HEK293 (cell line): ENCODE results near the gene NLK.
A peak's percentile ranks its signal among the peaks of the same experiment; 100 is the strongest.

ENCODE experiments used
- CTCF ChIA-PET: fragments of 350-600 bp; formaldehyde crosslinking; extraction: SDS; loops from one replicate; lab custom pipeline; 2021; ENCODE audit warnings: antibody characterized with exemption; lab: Yijun Ruan, JAX
- POLR2A ChIA-PET: fragments of 300-600 bp; formaldehyde crosslinking; extraction: SDS; loops from one replicate; lab custom pipeline; 2020; ENCODE audit warnings: antibody characterized with exemption, inconsistent platforms; lab: Yijun Ruan, JAX
- H3K27ac ChIP-seq: fragments of 200-500 bp; sonication (Bioruptor generic); 2 replicates; pipeline ENCODE4 v1.5.1; 2014; ENCODE audit warnings: low read depth, low read length, control low read depth, inconsistent platforms; ENCODE audit errors: extremely low read depth
- H3K36me3 ChIP-seq, 2 experiments: fragments of 200-500 bp in 1 of 2; sonication (Bioruptor generic) in 1 of 2; 1 replicate in 1 of 2; 2 replicates in 1 of 2; pipeline ENCODE4 v1.5.1; 2014 to 2017; ENCODE audit warnings: inconsistent platforms in 2 of 2, low read length in 2 of 2; ENCODE audit not compliant: control insufficient read depth in 2 of 2, insufficient read depth in 1 of 2
- H3K4me1 ChIP-seq: fragments of 200-500 bp; sonication (Bioruptor generic); 2 replicates; pipeline ENCODE4 v1.5.1; 2014; ENCODE audit warnings: mild to moderate bottlenecking, low read length, inconsistent platforms; ENCODE audit not compliant: control insufficient read depth, insufficient read depth
- H3K4me3 ChIP-seq: 2 replicates; pipeline ENCODE4 v1.5.1; 2011; ENCODE audit warnings: low read depth, mild to moderate bottlenecking, control low read depth, low read length, moderate library complexity
- H3K9me3 ChIP-seq: fragments of 200-500 bp; sonication (Bioruptor generic); 2 replicates; pipeline ENCODE4 v1.5.1; 2014; ENCODE audit warnings: low read depth, low read length, inconsistent platforms; ENCODE audit not compliant: control insufficient read depth, insufficient read depth
- GLIS1 ChIP-seq: fragments of 450-650 bp; formaldehyde crosslinking; IDR thresholded peaks from 2 replicates; pipeline ENCODE4 v1.5.1; 2016; ENCODE audit warnings: missing biosample characterization, missing genetic modification characterization
- HOXD13 ChIP-seq: sonication (generic); formaldehyde crosslinking; IDR thresholded peaks from 2 replicates; pipeline ENCODE4 v1.8.0; 2022; ENCODE audit warnings: missing genetic modification reagents, borderline replicate concordance
- KLF7 ChIP-seq: fragments of 450-650 bp; formaldehyde crosslinking; IDR thresholded peaks from 2 replicates; pipeline ENCODE4 v1.5.1; 2016; ENCODE audit warnings: missing biosample characterization, missing genetic modification characterization, borderline replicate concordance
- MZF1 ChIP-seq: fragments of 450-650 bp; formaldehyde crosslinking; IDR thresholded peaks from 2 replicates; pipeline ENCODE4 v1.5.1; 2017; ENCODE audit warnings: missing biosample characterization, missing genetic modification characterization, borderline replicate concordance
- PRDM1 ChIP-seq: fragments of 450-650 bp; formaldehyde crosslinking; IDR thresholded peaks from 2 replicates; pipeline ENCODE4; 2016; ENCODE audit warnings: missing biosample characterization, missing genetic modification characterization
- SCRT1 ChIP-seq: fragments of 450-650 bp; formaldehyde crosslinking; IDR thresholded peaks from 2 replicates; pipeline ENCODE4 v1.5.1; 2016; ENCODE audit warnings: missing biosample characterization, missing genetic modification characterization, borderline replicate concordance
- SETDB1 ChIP-seq: IDR thresholded peaks from one replicate; pipeline ENCODE4 v1.6.1; 2017; ENCODE audit warnings: mild to moderate bottlenecking, low read length, moderate library complexity, mixed read lengths; ENCODE audit not compliant: insufficient read length
- SP2 ChIP-seq: fragments of 450-650 bp; formaldehyde crosslinking; IDR thresholded peaks from 2 replicates; pipeline ENCODE4 v1.5.1; 2016; ENCODE audit warnings: missing biosample characterization, missing genetic modification characterization
- ZFP37 ChIP-seq: fragments of 450-650 bp; formaldehyde crosslinking; IDR thresholded peaks from 2 replicates; pipeline ENCODE4 v1.5.1; 2016; ENCODE audit warnings: missing biosample characterization, missing genetic modification characterization
- ZIC2 ChIP-seq: fragments of 450-650 bp; formaldehyde crosslinking; IDR thresholded peaks from 2 replicates; pipeline ENCODE4 v1.5.1; 2016; ENCODE audit warnings: missing biosample characterization, missing genetic modification characterization
- ZNF132 ChIP-seq: fragments of 450-650 bp; formaldehyde crosslinking; IDR thresholded peaks from 2 replicates; pipeline ENCODE4 v1.5.1; 2017; ENCODE audit warnings: missing biosample characterization, missing genetic modification characterization, borderline replicate concordance
- ZNF23 ChIP-seq: fragments of 450-650 bp; formaldehyde crosslinking; IDR thresholded peaks from 2 replicates; pipeline ENCODE4 v1.5.1; 2016; ENCODE audit warnings: missing biosample characterization, missing genetic modification characterization, borderline replicate concordance
- ZNF404 ChIP-seq: fragments of 450-650 bp; formaldehyde crosslinking; IDR thresholded peaks from 2 replicates; pipeline ENCODE4 v1.5.1; 2017; ENCODE audit warnings: missing biosample characterization, missing genetic modification characterization
- ZNF433 ChIP-seq: fragments of 450-650 bp; formaldehyde crosslinking; IDR thresholded peaks from 2 replicates; pipeline ENCODE4 v1.5.1; 2016; ENCODE audit warnings: missing biosample characterization, missing genetic modification characterization, low read depth
- ZNF544 ChIP-seq: fragments of 450-650 bp; formaldehyde crosslinking; IDR thresholded peaks from 2 replicates; pipeline ENCODE4 v1.5.0; 2017; ENCODE audit warnings: missing biosample characterization, missing genetic modification characterization
- ZNF549 ChIP-seq: fragments of 450-650 bp; IDR thresholded peaks from 2 replicates; pipeline ENCODE4 v1.5.1; 2018; ENCODE audit warnings: missing biosample characterization, missing genetic modification characterization, mild to moderate bottlenecking, inconsistent platforms, moderate library complexity
- ZNF555 ChIP-seq: fragments of 450-650 bp; formaldehyde crosslinking; conservative IDR thresholded peaks from 2 replicates; pipeline ENCODE4 v1.5.1; 2017; ENCODE audit warnings: missing biosample characterization, mild to moderate bottlenecking, missing genetic modification characterization, inconsistent platforms
- ZNF585B ChIP-seq: fragments of 450-650 bp; formaldehyde crosslinking; IDR thresholded peaks from 2 replicates; pipeline ENCODE4 v1.5.1; 2016; ENCODE audit warnings: missing biosample characterization, missing genetic modification characterization
- ZNF623 ChIP-seq: fragments of 450-650 bp; formaldehyde crosslinking; IDR thresholded peaks from 2 replicates; pipeline ENCODE4 v1.5.1; 2016; ENCODE audit warnings: missing biosample characterization, missing genetic modification characterization
- ZNF677 ChIP-seq: fragments of 450-650 bp; IDR thresholded peaks from 2 replicates; pipeline ENCODE4 v1.5.0; 2018; ENCODE audit warnings: missing biosample characterization, mild to moderate bottlenecking, missing genetic modification characterization, moderate library complexity
- ZNF701 ChIP-seq: fragments of 450-650 bp; formaldehyde crosslinking; IDR thresholded peaks from 2 replicates; pipeline ENCODE4 v1.5.1; 2016; ENCODE audit warnings: missing biosample characterization, missing genetic modification characterization
- TF ChIP-seq, protein P1 (sequence below): fragments of 450-650 bp; formaldehyde crosslinking; IDR thresholded peaks from 2 replicates; pipeline ENCODE4 v1.5.1; 2017; ENCODE audit warnings: missing biosample characterization, missing genetic modification characterization
- TF ChIP-seq, protein P2 (sequence below): fragments of 450-650 bp; formaldehyde crosslinking; optimal IDR thresholded peaks from 2 replicates; pipeline ENCODE3; 2016; ENCODE audit warnings: missing biosample characterization, mild to moderate bottlenecking, missing genetic modification characterization
- TF ChIP-seq, protein P3 (sequence below): fragments of 450-650 bp; formaldehyde crosslinking; IDR thresholded peaks from 2 replicates; pipeline ENCODE4 v1.5.1; 2016; ENCODE audit warnings: missing biosample characterization, missing genetic modification characterization
- TF ChIP-seq, protein P4 (sequence below): fragments of 450-650 bp; formaldehyde crosslinking; IDR thresholded peaks from 2 replicates; pipeline ENCODE4 v1.5.1; 2017; ENCODE audit warnings: missing biosample characterization, missing genetic modification characterization
- TF ChIP-seq, protein P5 (sequence below): fragments of 450-650 bp; formaldehyde crosslinking; IDR thresholded peaks from 2 replicates; pipeline ENCODE4 v1.5.1; 2016; ENCODE audit warnings: missing biosample characterization, missing genetic modification characterization, borderline replicate concordance

The NLK gene

DNA sequence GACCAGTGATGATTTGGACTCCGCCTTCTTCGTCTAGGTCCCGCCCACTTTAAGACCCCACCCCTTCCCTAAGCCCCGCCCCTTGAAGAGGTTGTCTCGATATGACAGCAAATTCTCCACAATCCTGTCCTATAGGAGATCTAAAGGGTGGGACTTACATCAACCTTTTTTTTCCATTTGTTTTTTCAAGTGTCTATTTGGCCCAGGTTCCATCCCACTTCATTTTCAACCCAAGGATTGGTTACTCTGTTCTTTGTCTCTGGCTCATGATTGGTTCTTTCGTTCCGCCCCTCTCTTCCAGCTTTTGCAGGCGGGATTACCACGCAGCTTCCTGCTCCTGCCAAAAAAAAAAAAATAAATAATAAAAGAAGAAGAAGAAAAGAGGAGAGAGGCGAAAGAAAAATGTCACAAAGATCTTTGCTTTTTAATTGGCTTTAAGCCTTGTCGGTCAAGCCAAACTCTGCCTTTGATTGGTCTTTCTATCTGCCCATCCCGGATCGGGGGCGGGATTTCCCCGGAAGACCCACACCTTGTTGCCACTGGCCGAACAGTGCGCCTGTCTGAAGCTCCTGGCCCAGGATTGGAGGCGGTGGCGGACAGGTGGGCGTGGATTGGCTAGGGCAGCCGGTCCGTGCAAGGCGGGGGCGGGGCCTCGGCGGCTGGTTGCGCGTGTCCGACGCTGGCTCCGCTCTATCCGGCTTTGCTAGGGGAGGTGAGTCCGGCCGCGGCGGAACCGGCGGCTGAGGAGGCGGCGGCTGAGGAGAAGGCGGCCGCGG, 1.2 kb upstream of the NLK start:
- Histone ChIP-seq H3K4me1 (peaks cover 9% of the 10 kb centered on the region; the same call in 1 of the 2 replicates), H3K36me3 (peaks cover 0 to 10% of the 10 kb centered on the region in 2 experiments; a peak in 1 of 3 replicates), H3K27ac (no peak overlapping the region), H3K9me3 (no peaks in the 10 kb centered on the region), H3K4me3 (peak overlapping the region; percentile 81)
- CTCF ChIA-PET = interaction anchor here (0.6 to 1.0 kb wide), 6 partner anchors 11 to 508 kb away, joined by 3 to 5 read pairs (median 3); no protein-coding TSS in a partner anchor
- POLR2A ChIA-PET = interaction anchor here (0.6 to 1.2 kb wide), 30 partner anchors 10 to 808 kb away, joined by 3 to 13 read pairs (median 4); partner anchors contain the start of genes IFT20, LYRM9, POLDIP2 and TMEM97
- TF ChIP-seq GLIS1 (tag by site-specific recombination) = no peak
- TF ChIP-seq SETDB1 = no peak
- no peak for TF ChIP-seq HOXD13 (CRISPR knock-in tag)
- no peak for TF ChIP-seq ZNF404
- TF ChIP-seq SP2 (tag by site-specific recombination) = peak; percentile 99
- TF ChIP-seq, protein P1, sequence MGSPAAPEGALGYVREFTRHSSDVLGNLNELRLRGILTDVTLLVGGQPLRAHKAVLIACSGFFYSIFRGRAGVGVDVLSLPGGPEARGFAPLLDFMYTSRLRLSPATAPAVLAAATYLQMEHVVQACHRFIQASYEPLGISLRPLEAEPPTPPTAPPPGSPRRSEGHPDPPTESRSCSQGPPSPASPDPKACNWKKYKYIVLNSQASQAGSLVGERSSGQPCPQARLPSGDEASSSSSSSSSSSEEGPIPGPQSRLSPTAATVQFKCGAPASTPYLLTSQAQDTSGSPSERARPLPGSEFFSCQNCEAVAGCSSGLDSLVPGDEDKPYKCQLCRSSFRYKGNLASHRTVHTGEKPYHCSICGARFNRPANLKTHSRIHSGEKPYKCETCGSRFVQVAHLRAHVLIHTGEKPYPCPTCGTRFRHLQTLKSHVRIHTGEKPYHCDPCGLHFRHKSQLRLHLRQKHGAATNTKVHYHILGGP (tag by site-specific recombination) = no peak
- no peak for TF ChIP-seq ZFP37 (tag by site-specific recombination)
- no peak for TF ChIP-seq ZNF623 (tag by site-specific recombination)
- no peak for TF ChIP-seq MZF1 (tag by site-specific recombination)
- TF ChIP-seq ZIC2 = no peak
- TF ChIP-seq, protein P2, sequence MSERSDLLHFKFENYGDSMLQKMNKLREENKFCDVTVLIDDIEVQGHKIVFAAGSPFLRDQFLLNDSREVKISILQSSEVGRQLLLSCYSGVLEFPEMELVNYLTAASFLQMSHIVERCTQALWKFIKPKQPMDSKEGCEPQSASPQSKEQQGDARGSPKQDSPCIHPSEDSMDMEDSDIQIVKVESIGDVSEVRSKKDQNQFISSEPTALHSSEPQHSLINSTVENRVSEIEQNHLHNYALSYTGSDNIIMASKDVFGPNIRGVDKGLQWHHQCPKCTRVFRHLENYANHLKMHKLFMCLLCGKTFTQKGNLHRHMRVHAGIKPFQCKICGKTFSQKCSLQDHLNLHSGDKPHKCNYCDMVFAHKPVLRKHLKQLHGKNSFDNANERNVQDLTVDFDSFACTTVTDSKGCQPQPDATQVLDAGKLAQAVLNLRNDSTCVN (tag by site-specific recombination) = peak; percentile 93
- no peak for TF ChIP-seq ZNF544 (tag by site-specific recombination)
- no peak for TF ChIP-seq ZNF677 (tag by site-specific recombination)
- no peak for TF ChIP-seq ZNF23 (tag by site-specific recombination)
- no peak for TF ChIP-seq PRDM1
- no peak for TF ChIP-seq ZNF701 (tag by site-specific recombination)
- no peak for TF ChIP-seq ZNF555
- TF ChIP-seq, protein P3, sequence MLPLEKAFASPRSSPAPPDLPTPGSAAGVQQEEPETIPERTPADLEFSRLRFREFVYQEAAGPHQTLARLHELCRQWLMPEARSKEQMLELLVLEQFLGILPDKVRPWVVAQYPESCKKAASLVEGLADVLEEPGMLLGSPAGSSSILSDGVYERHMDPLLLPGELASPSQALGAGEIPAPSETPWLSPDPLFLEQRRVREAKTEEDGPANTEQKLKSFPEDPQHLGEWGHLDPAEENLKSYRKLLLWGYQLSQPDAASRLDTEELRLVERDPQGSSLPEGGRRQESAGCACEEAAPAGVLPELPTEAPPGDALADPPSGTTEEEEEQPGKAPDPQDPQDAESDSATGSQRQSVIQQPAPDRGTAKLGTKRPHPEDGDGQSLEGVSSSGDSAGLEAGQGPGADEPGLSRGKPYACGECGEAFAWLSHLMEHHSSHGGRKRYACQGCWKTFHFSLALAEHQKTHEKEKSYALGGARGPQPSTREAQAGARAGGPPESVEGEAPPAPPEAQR (tag by site-specific recombination) = no peak
- TF ChIP-seq, protein P4, sequence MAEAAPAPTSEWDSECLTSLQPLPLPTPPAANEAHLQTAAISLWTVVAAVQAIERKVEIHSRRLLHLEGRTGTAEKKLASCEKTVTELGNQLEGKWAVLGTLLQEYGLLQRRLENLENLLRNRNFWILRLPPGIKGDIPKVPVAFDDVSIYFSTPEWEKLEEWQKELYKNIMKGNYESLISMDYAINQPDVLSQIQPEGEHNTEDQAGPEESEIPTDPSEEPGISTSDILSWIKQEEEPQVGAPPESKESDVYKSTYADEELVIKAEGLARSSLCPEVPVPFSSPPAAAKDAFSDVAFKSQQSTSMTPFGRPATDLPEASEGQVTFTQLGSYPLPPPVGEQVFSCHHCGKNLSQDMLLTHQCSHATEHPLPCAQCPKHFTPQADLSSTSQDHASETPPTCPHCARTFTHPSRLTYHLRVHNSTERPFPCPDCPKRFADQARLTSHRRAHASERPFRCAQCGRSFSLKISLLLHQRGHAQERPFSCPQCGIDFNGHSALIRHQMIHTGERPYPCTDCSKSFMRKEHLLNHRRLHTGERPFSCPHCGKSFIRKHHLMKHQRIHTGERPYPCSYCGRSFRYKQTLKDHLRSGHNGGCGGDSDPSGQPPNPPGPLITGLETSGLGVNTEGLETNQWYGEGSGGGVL (tag by site-specific recombination) = no peak
- no peak for TF ChIP-seq ZNF132
- no peak for TF ChIP-seq ZNF549 (tag by site-specific recombination)
- no peak for TF ChIP-seq KLF7 (tag by site-specific recombination)
- TF ChIP-seq, protein P5, sequence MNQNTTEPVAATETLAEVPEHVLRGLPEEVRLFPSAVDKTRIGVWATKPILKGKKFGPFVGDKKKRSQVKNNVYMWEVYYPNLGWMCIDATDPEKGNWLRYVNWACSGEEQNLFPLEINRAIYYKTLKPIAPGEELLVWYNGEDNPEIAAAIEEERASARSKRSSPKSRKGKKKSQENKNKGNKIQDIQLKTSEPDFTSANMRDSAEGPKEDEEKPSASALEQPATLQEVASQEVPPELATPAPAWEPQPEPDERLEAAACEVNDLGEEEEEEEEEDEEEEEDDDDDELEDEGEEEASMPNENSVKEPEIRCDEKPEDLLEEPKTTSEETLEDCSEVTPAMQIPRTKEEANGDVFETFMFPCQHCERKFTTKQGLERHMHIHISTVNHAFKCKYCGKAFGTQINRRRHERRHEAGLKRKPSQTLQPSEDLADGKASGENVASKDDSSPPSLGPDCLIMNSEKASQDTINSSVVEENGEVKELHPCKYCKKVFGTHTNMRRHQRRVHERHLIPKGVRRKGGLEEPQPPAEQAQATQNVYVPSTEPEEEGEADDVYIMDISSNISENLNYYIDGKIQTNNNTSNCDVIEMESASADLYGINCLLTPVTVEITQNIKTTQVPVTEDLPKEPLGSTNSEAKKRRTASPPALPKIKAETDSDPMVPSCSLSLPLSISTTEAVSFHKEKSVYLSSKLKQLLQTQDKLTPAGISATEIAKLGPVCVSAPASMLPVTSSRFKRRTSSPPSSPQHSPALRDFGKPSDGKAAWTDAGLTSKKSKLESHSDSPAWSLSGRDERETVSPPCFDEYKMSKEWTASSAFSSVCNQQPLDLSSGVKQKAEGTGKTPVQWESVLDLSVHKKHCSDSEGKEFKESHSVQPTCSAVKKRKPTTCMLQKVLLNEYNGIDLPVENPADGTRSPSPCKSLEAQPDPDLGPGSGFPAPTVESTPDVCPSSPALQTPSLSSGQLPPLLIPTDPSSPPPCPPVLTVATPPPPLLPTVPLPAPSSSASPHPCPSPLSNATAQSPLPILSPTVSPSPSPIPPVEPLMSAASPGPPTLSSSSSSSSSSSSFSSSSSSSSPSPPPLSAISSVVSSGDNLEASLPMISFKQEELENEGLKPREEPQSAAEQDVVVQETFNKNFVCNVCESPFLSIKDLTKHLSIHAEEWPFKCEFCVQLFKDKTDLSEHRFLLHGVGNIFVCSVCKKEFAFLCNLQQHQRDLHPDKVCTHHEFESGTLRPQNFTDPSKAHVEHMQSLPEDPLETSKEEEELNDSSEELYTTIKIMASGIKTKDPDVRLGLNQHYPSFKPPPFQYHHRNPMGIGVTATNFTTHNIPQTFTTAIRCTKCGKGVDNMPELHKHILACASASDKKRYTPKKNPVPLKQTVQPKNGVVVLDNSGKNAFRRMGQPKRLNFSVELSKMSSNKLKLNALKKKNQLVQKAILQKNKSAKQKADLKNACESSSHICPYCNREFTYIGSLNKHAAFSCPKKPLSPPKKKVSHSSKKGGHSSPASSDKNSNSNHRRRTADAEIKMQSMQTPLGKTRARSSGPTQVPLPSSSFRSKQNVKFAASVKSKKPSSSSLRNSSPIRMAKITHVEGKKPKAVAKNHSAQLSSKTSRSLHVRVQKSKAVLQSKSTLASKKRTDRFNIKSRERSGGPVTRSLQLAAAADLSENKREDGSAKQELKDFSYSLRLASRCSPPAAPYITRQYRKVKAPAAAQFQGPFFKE (tag by site-specific recombination) = no peak
- TF ChIP-seq ZNF585B (tag by site-specific recombination) = no peak
- no peak for TF ChIP-seq ZNF433 (tag by site-specific recombination)
- no peak; the same call in 1 of the 2 replicates for TF ChIP-seq SCRT1 (tag by site-specific recombination)
